CD14-positive monocyte (primary cell): ENCODE data around the gene RALGAPA2. TPM values are rescaled to one million over a fixed set of nuclear protein-coding genes. Genes with fewer than 3 reads are reported as not detected.

Experiments
- DNase-seq, 3 donors: peaks; one replicate each; pipeline ENCODE4 v3.0.0-alpha.2; 2011 to 2022
- H2AFZ ChIP-seq: 2 replicates; pipeline ENCODE4 v1.6.0; 2012; ENCODE audit warnings: mild to moderate bottlenecking, low read depth, low read length, inconsistent platforms; ENCODE audit not compliant: insufficient read depth, poor library complexity, severe bottlenecking
- H3K27ac ChIP-seq, 2 donors: 1 replicate in 1 of 2; 2 replicates in 1 of 2; pipeline ENCODE4 v1.5.1; 2012 to 2013; ENCODE audit warnings: low read length in 2 of 2, control low read depth in 1 of 2, inconsistent platforms in 1 of 2, low read depth in 1 of 2, mild to moderate bottlenecking in 1 of 2
- H3K27me3 ChIP-seq, 2 donors: one replicate each; pipeline versions ENCODE4 v1.6.0 to v1.6.1; 2011 to 2013; ENCODE audit warnings: low read length in 2 of 2; ENCODE audit not compliant: control insufficient read depth in 2 of 2, insufficient read depth in 2 of 2
- H3K36me3 ChIP-seq, 2 donors: replicated peaks in 1 of 2; 1 replicate in 1 of 2; 2 replicates in 1 of 2; pipeline versions ENCODE4 v1.5.1 to v1.6.1; 2012 to 2013; ENCODE audit warnings: low read length in 2 of 2, control low read depth in 1 of 2, inconsistent platforms in 1 of 2, mild to moderate bottlenecking in 1 of 2; ENCODE audit not compliant: insufficient read depth in 2 of 2, control insufficient read depth in 1 of 2
- H3K4me1 ChIP-seq, 2 donors: 1 replicate in 1 of 2; 2 replicates in 1 of 2; pipeline versions ENCODE4 v1.5.1 to v1.6.1; 2012 to 2013; ENCODE audit warnings: low read length in 2 of 2, control low read depth in 1 of 2, inconsistent platforms in 1 of 2, mild to moderate bottlenecking in 1 of 2, moderate library complexity in 1 of 2; ENCODE audit not compliant: insufficient read depth in 2 of 2, control insufficient read depth in 1 of 2
- H3K4me2 ChIP-seq: replicated peaks from 2 replicates; pipeline ENCODE3; 2012; ENCODE audit warnings: low read length, moderate library complexity, mild to moderate bottlenecking; ENCODE audit not compliant: poor library complexity, severe bottlenecking; ENCODE audit errors: extremely low read depth
- H3K4me3 ChIP-seq, 3 experiments: fragments of 200-600 bp in 1 of 3; sonication (generic) in 1 of 3; replicated peaks in 1 of 3; 1 replicate in 2 of 3; 2 replicates in 1 of 3; pipeline ENCODE4 v1.5.1; 2011 to 2013; ENCODE audit warnings: low read length in 3 of 3, mild to moderate bottlenecking in 3 of 3, control low read depth in 2 of 3, low read depth in 2 of 3, inconsistent platforms in 1 of 3, moderate library complexity in 1 of 3
- H3K79me2 ChIP-seq: 2 replicates; pipeline ENCODE4 v1.6.0; 2012; ENCODE audit warnings: mild to moderate bottlenecking, control low read depth, inconsistent platforms, low read length, moderate library complexity; ENCODE audit not compliant: insufficient read depth
- H3K9ac ChIP-seq: 2 replicates; pipeline ENCODE4 v1.6.0; 2017; ENCODE audit warnings: low read length, mild to moderate bottlenecking; ENCODE audit not compliant: insufficient read depth, poor library complexity, severe bottlenecking
- H3K9me3 ChIP-seq, 2 donors: replicated peaks in 1 of 2; 1 replicate in 1 of 2; 2 replicates in 1 of 2; pipeline versions ENCODE4 v1.5.1 to v1.6.1; 2012 to 2013; ENCODE audit warnings: low read length in 2 of 2, control low read depth in 1 of 2; ENCODE audit not compliant: control insufficient read depth in 1 of 2, insufficient read depth in 1 of 2
- H4K20me1 ChIP-seq: 2 replicates; pipeline ENCODE4 v1.6.0; 2012; ENCODE audit warnings: mild to moderate bottlenecking, low read length, control low read depth, moderate library complexity; ENCODE audit not compliant: insufficient read depth
- H3K27ac Mint-ChIP-seq, 7 donors: one replicate each; pipeline ENCODE4 v1.8.0; 2020; ENCODE audit warnings: mild to moderate bottlenecking in 7 of 7, mixed read lengths in 7 of 7, moderate library complexity in 6 of 7, inconsistent platforms in 2 of 7
- H3K27me3 Mint-ChIP-seq, 3 donors: one replicate each; pipeline ENCODE4 v1.8.0; 2021 to 2022; ENCODE audit warnings: low read depth in 3 of 3, mild to moderate bottlenecking in 3 of 3, mixed read lengths in 3 of 3, moderate library complexity in 3 of 3, inconsistent platforms in 1 of 3
- H3K36me3 Mint-ChIP-seq, 2 donors: one replicate each; pipeline ENCODE4 v1.8.0; 2020; ENCODE audit warnings: mixed read lengths in 2 of 2, inconsistent platforms in 1 of 2, mild to moderate bottlenecking in 1 of 2
- H3K4me1 Mint-ChIP-seq: one replicate; pipeline ENCODE4 v1.8.0; 2020; ENCODE audit warnings: mild to moderate bottlenecking, mixed read lengths
- H3K4me3 Mint-ChIP-seq, 2 donors: one replicate each; pipeline ENCODE4 v1.8.0; 2020; ENCODE audit warnings: mild to moderate bottlenecking in 2 of 2, mixed read lengths in 2 of 2, moderate library complexity in 1 of 2
- H3K9me3 Mint-ChIP-seq, 7 donors: one replicate each; pipeline ENCODE4 v1.8.0; 2020 to 2022; ENCODE audit warnings: mixed read lengths in 7 of 7, mild to moderate bottlenecking in 6 of 7, moderate library complexity in 6 of 7, inconsistent platforms in 2 of 7
- WGBS: methylation state at CpG from one replicate; pipeline ENCODE4 v1.1.5; 2013; ENCODE audit warnings: missing lambda C conversion rate; ENCODE audit not compliant: insufficient coverage; 5-methylcytosine and 5-hydroxymethylcytosine counted together
- intact Hi-C, 2 donors: fragments of 100-400 bp; cut with micrococcal nuclease; formaldehyde crosslinking; loops; one replicate each; pipeline versions ENCODE4 v1.15.0 to v1.15.1; 2023
- polyA plus RNA-seq, 3 donors: library from polyadenylated mRNA; depleted of rRNA in 1 of 3; unstranded in 2 of 3; stranded (reverse) in 1 of 3; fragments of 300-500 nt in 2 of 3; fragments of >200 nt in 1 of 3; fragmentation: Illumina TruSeq in 2 of 3; gene quantifications; 1 replicate in 2 of 3; 2 replicates in 1 of 3; pipeline ENCODE4 v1.2.3, GENCODE V29; 2012 to 2021
- TF ChIP-seq, protein P1 (sequence below): fragments of 200-600 bp; IDR thresholded peaks from one replicate; pipeline ENCODE4 v1.8.0; 2022; ENCODE audit warnings: antibody characterized with exemption, mild to moderate bottlenecking

RALGAPA2 gene
- polyA plus RNA-seq, 3 donors = 6.2 to 13.0 (median 8.9) TPM

- no CpG with 5 or more reads among the region's 3 CpGs for WGBS
These were observed 155.0 kb downstream of the RALGAPA2 start for GRCh38 chr20:20557406-20557805.

GRCh38 chr20:20555838-20556237 is 156.6 kb downstream of the RALGAPA2 start:
- no CpG with 5 or more reads among the region's 1 CpG for WGBS
- TF ChIP-seq, protein P1, sequence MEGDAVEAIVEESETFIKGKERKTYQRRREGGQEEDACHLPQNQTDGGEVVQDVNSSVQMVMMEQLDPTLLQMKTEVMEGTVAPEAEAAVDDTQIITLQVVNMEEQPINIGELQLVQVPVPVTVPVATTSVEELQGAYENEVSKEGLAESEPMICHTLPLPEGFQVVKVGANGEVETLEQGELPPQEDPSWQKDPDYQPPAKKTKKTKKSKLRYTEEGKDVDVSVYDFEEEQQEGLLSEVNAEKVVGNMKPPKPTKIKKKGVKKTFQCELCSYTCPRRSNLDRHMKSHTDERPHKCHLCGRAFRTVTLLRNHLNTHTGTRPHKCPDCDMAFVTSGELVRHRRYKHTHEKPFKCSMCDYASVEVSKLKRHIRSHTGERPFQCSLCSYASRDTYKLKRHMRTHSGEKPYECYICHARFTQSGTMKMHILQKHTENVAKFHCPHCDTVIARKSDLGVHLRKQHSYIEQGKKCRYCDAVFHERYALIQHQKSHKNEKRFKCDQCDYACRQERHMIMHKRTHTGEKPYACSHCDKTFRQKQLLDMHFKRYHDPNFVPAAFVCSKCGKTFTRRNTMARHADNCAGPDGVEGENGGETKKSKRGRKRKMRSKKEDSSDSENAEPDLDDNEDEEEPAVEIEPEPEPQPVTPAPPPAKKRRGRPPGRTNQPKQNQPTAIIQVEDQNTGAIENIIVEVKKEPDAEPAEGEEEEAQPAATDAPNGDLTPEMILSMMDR = no peak

More at GRCh38 chr20:20557406-20557805, 155.0 kb downstream of the RALGAPA2 start:
- H3K36me3 ChIP-seq = peaks cover 16 to 90% of the 10 kb centered on the region in 2 donors
- no peak overlapping the region for H3K9ac ChIP-seq
- H3K27me3 ChIP-seq = no peaks in the 10 kb centered on the region
- no peak overlapping the region for H2AFZ ChIP-seq
- no peaks in the 10 kb centered on the region for H3K9me3 ChIP-seq
- Mint-ChIP-seq H3K4me1 (peaks cover 5% of the 10 kb centered on the region), H3K27me3 (no peaks in the 10 kb centered on the region), H3K36me3 (peaks cover 73 to 75% of the 10 kb centered on the region in 2 donors), H3K27ac (no peak overlapping the region), H3K9me3 (peaks cover 0 to 4% (median 2%) of the 10 kb centered on the region in 7 donors), H3K4me3 (no peak overlapping the region)
- H3K27ac ChIP-seq = no peak overlapping the region
- no peaks in the 10 kb centered on the region for H3K4me1 ChIP-seq
- H4K20me1 ChIP-seq = no peaks in the 10 kb centered on the region
- TF ChIP-seq, protein P1 = no peak
- no peak overlapping the region for H3K4me3 ChIP-seq
- H3K4me2 ChIP-seq = no peak overlapping the region
- DNase-seq = no peak
- no peaks in the 10 kb centered on the region for H3K79me2 ChIP-seq
- intact Hi-C loops = no loop called here

More at GRCh38 chr20:20555838-20556237, 156.6 kb downstream of the RALGAPA2 start:
- H4K20me1 ChIP-seq = no peaks in the 10 kb centered on the region
- no peaks in the 10 kb centered on the region for H3K4me1 ChIP-seq
- H3K4me2 ChIP-seq = no peak overlapping the region
- H3K36me3 Mint-ChIP-seq = peaks cover 64 to 78% of the 10 kb centered on the region in 2 donors
- H3K4me1 Mint-ChIP-seq = peaks cover 5% of the 10 kb centered on the region
- peak overlapping the region in 1 of 7 donors; percentile 1 for H3K27ac Mint-ChIP-seq
- H3K4me3 Mint-ChIP-seq = no peak overlapping the region
- H3K9me3 ChIP-seq = no peaks in the 10 kb centered on the region
- H3K27ac ChIP-seq = no peak overlapping the region
- H3K9me3 Mint-ChIP-seq = peaks cover 0 to 4% (median 2%) of the 10 kb centered on the region in 7 donors
- no peak overlapping the region for H2AFZ ChIP-seq
- no peak overlapping the region for H3K4me3 ChIP-seq
- H3K27me3 ChIP-seq = no peaks in the 10 kb centered on the region
- intact Hi-C loops = no loop called here
- no peak overlapping the region for H3K9ac ChIP-seq
- no peak for DNase-seq
- no peaks in the 10 kb centered on the region for H3K27me3 Mint-ChIP-seq
- no peaks in the 10 kb centered on the region for H3K79me2 ChIP-seq
- H3K36me3 ChIP-seq = peaks cover 16 to 88% of the 10 kb centered on the region in 2 donors
